ENCODE data around the gene FAM83G. TPM values are rescaled to one million over a fixed set of nuclear protein-coding genes. Genes with fewer than 3 reads are reported as not detected.

The FAM83G gene
- total RNA-seq, 1 experiment from 2014 or later: 4.4 TPM

GRCh38 chr17:18920911-18921441, 83.6 kb downstream of the FAM83G start:
- DNase-seq (ENCODE audit: low spot score): no peak

GRCh38 chr17:18919963-18920362, 84.6 kb downstream of the FAM83G start:
- DNase-seq (ENCODE audit: low spot score): no peak

Other genes with a start within 250 kb of the FAM83G start
- 67.6 and 69.2 TPM in 2 replicates for gene TVP23B, start 223.6 kb downstream of the FAM83G start, total RNA-seq (2014; rRNA removed; shearing (Covaris generic))
- 48.3 and 56.7 TPM in 2 replicates for gene PRPSAP2, start 146.6 kb downstream of the FAM83G start, total RNA-seq (2014; rRNA removed; shearing (Covaris generic))
- 0.10 TPM in 1 of 2 replicates, not detected in the other for gene SLC5A10, start 52.6 kb downstream of the FAM83G start, total RNA-seq (2014; rRNA removed; shearing (Covaris generic))
- 0.23 TPM in 1 of 2 replicates, not detected in the other for gene GRAP, start 42.2 kb upstream of the FAM83G start, total RNA-seq (2014; rRNA removed; shearing (Covaris generic))
- not detected in 2 replicates for gene GRAPL, start 122.8 kb upstream of the FAM83G start, total RNA-seq (2014; rRNA removed; shearing (Covaris generic))
- gene EPN2, start 232.6 kb upstream of the FAM83G start, total RNA-seq (2014; rRNA removed; shearing (Covaris generic)): 10.0 and 27.5 TPM in 2 replicates

All from H4 (cell line).